PC-3 (cell line): ENCODE data around the gene CUEDC1. TPM values are rescaled to one million over a fixed set of nuclear protein-coding genes. Genes with fewer than 3 reads are reported as not detected.
A peak's percentile ranks its signal among the peaks of the same experiment; 100 is the strongest.

Source experiments
- ATAC-seq: fragments of 200-7000 bp; cut with Tn5 transposase; 2 replicates; pipeline ENCODE4 v1.9.1; 2020; ENCODE audit warnings: mild to moderate bottlenecking, moderate library complexity
- BruUV-seq: library from RNA; stranded (reverse); fragments of 400-500 nt; replicated peaks from 2 replicates; lab custom pipeline; 2021; lab: Mats Ljungman, UMichigan
- CTCF ChIA-PET: fragments of 300-600 bp; sonication (Branson Sonifier 250); formaldehyde crosslinking; loops from one replicate; lab custom pipeline; 2022; ENCODE audit warnings: antibody characterized with exemption; lab: Charles Lee
- POLR2A ChIA-PET: fragments of 300-600 bp; sonication (Branson Sonifier 250); formaldehyde crosslinking; loops from one replicate; lab custom pipeline; 2022; ENCODE audit warnings: antibody characterized with exemption; ENCODE audit not compliant: unreplicated experiment; lab: Charles Lee
- DNase-seq: peaks from one replicate; pipeline ENCODE4 v3.0.0-alpha.2; 2015
- H2AFZ ChIP-seq: fragments of 300-600 bp; sonication (generic); 2 replicates; pipeline ENCODE4 v1.6.0; 2016; ENCODE audit warnings: antibody characterized with exemption, low read length
- H3F3A ChIP-seq: fragments of 300-600 bp; sonication (generic); one replicate; pipeline ENCODE4 v1.6.0; 2017; ENCODE audit warnings: antibody characterized with exemption, low read length, control low read depth, mild to moderate bottlenecking; ENCODE audit not compliant: unreplicated experiment
- H3K27ac ChIP-seq: fragments of 300-600 bp; sonication (generic); 2 replicates; pipeline ENCODE4 v1.5.1; 2016; ENCODE audit warnings: mild to moderate bottlenecking, low read length
- H3K27me3 ChIP-seq: fragments of 300-600 bp; sonication (generic); 2 replicates; pipeline ENCODE4 v1.6.1; 2016; ENCODE audit warnings: low read length, mixed read lengths
- H3K36me3 ChIP-seq: fragments of 300-600 bp; sonication (generic); 2 replicates; pipeline ENCODE4 v1.6.1; 2016; ENCODE audit warnings: low read depth, mixed run types, low read length, mixed read lengths
- H3K4me1 ChIP-seq: fragments of 300-600 bp; sonication (generic); 2 replicates; pipeline ENCODE4 v1.5.1; 2016; ENCODE audit warnings: low read length; ENCODE audit not compliant: insufficient read depth
- H3K4me2 ChIP-seq: fragments of 300-600 bp; sonication (generic); 2 replicates; pipeline ENCODE4 v1.6.0; 2016; ENCODE audit warnings: low read length
- H3K4me3 ChIP-seq: fragments of 300-600 bp; sonication (generic); 2 replicates; pipeline ENCODE4 v1.5.1; 2016; ENCODE audit warnings: mild to moderate bottlenecking, low read length, mixed read lengths
- H3K79me2 ChIP-seq: fragments of 300-600 bp; sonication (generic); 2 replicates; pipeline ENCODE4 v1.6.1; 2017; ENCODE audit warnings: low read length, mixed read lengths
- H3K9ac ChIP-seq: fragments of 300-600 bp; sonication (generic); 2 replicates; pipeline ENCODE4 v1.6.0; 2016; ENCODE audit warnings: mild to moderate bottlenecking, low read length
- H3K9me2 ChIP-seq: fragments of 300-600 bp; sonication (generic); replicated peaks from 2 replicates; pipeline ENCODE4 v1.6.1; 2016; ENCODE audit warnings: mixed run types, low read length, mixed read lengths
- H3K9me3 ChIP-seq: fragments of 300-600 bp; sonication (generic); 2 replicates; pipeline ENCODE4 v1.6.1; 2016; ENCODE audit warnings: low read length, mixed read lengths
- H4K20me1 ChIP-seq: fragments of 300-600 bp; sonication (generic); 2 replicates; pipeline ENCODE4 v1.6.1; 2016; ENCODE audit warnings: low read length, mixed read lengths
- EZH2 ChIP-seq: fragments of 300-600 bp; sonication (generic); IDR thresholded peaks from one replicate; pipeline ENCODE4 v1.6.1; 2017; ENCODE audit warnings: antibody characterized with exemption, mild to moderate bottlenecking, low read length; ENCODE audit not compliant: unreplicated experiment
- EZH2phosphoT487 ChIP-seq: fragments of 300-600 bp; sonication (generic); IDR thresholded peaks from 2 replicates; pipeline ENCODE4 v1.6.1; 2018; ENCODE audit warnings: mild to moderate bottlenecking, antibody characterized with exemption, low read length, borderline replicate concordance
- intact Hi-C: fragments of 100-400 bp; cut with micrococcal nuclease; formaldehyde crosslinking; loops from 2 replicates; pipeline ENCODE4 v1.9.0; 2023
- total RNA-seq: library from RNA; depleted of rRNA; stranded (reverse); fragments of >200 nt; gene quantifications from 2 replicates; pipeline ENCODE4 v1.2.3, GENCODE V29; 2014
- TF ChIP-seq, protein P1 (sequence below): fragments of 300-600 bp; sonication (generic); conservative IDR thresholded peaks from 2 replicates; pipeline ENCODE4 v1.5.1; 2017; ENCODE audit warnings: antibody characterized with exemption, low read depth, mild to moderate bottlenecking, low read length

CUEDC1 gene
- total RNA-seq, 1 experiment from 2014 or later: 31.6 TPM

GRCh38 chr17:57900991-57901743, 54.0 kb downstream of the CUEDC1 start:
- Histone ChIP-seq H3K4me2 (peak overlapping the region; percentile 38), H3K9me3 (no peaks in the 10 kb centered on the region), H2AFZ (no peak overlapping the region), H3K36me3 (no peaks in the 10 kb centered on the region), H3K9ac (peak overlapping the region; percentile 10; the same call in 1 of the 2 replicates), H3K4me3 (no peak overlapping the region), H3K4me1 (peaks cover 64% of the 10 kb centered on the region), H3K27me3 (no peaks in the 10 kb centered on the region), H3K9me2 (no peaks in the 10 kb centered on the region), H4K20me1 (no peaks in the 10 kb centered on the region), H3K27ac (peak overlapping the region; percentile 96), H3K79me2 (peaks cover 67% of the 10 kb centered on the region), H3F3A (peaks cover 7% of the 10 kb centered on the region)
- TF ChIP-seq, protein P1, sequence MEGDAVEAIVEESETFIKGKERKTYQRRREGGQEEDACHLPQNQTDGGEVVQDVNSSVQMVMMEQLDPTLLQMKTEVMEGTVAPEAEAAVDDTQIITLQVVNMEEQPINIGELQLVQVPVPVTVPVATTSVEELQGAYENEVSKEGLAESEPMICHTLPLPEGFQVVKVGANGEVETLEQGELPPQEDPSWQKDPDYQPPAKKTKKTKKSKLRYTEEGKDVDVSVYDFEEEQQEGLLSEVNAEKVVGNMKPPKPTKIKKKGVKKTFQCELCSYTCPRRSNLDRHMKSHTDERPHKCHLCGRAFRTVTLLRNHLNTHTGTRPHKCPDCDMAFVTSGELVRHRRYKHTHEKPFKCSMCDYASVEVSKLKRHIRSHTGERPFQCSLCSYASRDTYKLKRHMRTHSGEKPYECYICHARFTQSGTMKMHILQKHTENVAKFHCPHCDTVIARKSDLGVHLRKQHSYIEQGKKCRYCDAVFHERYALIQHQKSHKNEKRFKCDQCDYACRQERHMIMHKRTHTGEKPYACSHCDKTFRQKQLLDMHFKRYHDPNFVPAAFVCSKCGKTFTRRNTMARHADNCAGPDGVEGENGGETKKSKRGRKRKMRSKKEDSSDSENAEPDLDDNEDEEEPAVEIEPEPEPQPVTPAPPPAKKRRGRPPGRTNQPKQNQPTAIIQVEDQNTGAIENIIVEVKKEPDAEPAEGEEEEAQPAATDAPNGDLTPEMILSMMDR: no peak
- no peak for TF ChIP-seq EZH2phosphoT487
- TF ChIP-seq EZH2: no peak
- CTCF ChIA-PET: interaction anchor here (0.6 kb wide), 1 partner anchor 9 kb away, joined by 3 read pairs; no protein-coding TSS in a partner anchor
- ATAC-seq (peak; percentile 45), DNase-seq (peak; percentile 96)
- POLR2A ChIA-PET: no interaction called here
- BruUV-seq: no TSS peak
- intact Hi-C loops: loop anchor here (1.0 to 5.0 kb wide), 2 partner anchors 8 to 34 kb away; no protein-coding TSS in a partner anchor

DNA sequence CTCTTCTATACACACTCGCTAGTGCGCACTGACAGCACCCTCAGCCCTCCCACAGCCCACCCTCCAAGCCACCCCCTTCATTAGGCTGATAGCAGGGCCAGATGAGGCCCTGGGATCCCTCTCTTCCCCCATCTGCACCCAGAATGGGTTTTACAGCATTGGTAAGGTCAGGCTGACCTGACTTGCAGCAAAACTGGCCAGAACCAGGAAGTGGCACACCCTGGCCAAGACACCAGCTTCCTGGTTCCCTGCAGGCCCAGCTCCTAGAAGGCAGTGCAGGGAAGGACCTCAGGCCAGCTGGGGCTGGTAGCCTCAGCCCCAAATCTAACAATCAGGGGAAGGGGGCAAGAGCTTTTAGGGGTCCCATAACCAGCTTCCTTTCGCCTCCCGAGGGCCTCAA, 55.4 kb downstream of the CUEDC1 start:
- Histone ChIP-seq H4K20me1 (no peaks in the 10 kb centered on the region), H3K4me1 (peaks cover 62% of the 10 kb centered on the region), H3K79me2 (peaks cover 67% of the 10 kb centered on the region), H3K4me2 (peak overlapping the region; percentile 38), H3K36me3 (no peaks in the 10 kb centered on the region), H3K9ac (peak overlapping the region; percentile 20), H3K27ac (peak overlapping the region; percentile 96), H3K4me3 (no peak overlapping the region), H3K9me2 (no peaks in the 10 kb centered on the region), H3K27me3 (no peaks in the 10 kb centered on the region), H3K9me3 (no peaks in the 10 kb centered on the region), H2AFZ (no peak overlapping the region), H3F3A (peaks cover 7% of the 10 kb centered on the region)
- DNase-seq (peak; percentile 54), ATAC-seq (peak; percentile 39)
- TF ChIP-seq EZH2 (no peak), EZH2phosphoT487 (no peak)
- TF ChIP-seq, protein P1: no peak
- BruUV-seq: no TSS peak
- CTCF ChIA-PET: interaction anchor here (1.3 kb wide), 1 partner anchor 48 kb away, joined by 4 read pairs; no protein-coding TSS in a partner anchor
- intact Hi-C loops: loop anchor here (5.0 kb wide), 1 partner anchor 33 kb away; no protein-coding TSS in a partner anchor
- POLR2A ChIA-PET: interaction anchor here (0.5 to 1.0 kb wide), 5 partner anchors 12 to 49 kb away, joined by 3 to 4 read pairs (median 4); no protein-coding TSS in a partner anchor
